Skeletal muscle tissue (tissue), 4 donors: Measurements from ENCODE around the gene SEMA6A. TPM values are rescaled to one million over a fixed set of nuclear protein-coding genes. Genes with fewer than 3 reads are reported as not detected.

Experiments used
- H3K27ac ChIP-seq: one replicate; pipeline ENCODE4 v1.7.0; 2013; ENCODE audit warnings: mild to moderate bottlenecking, low read depth, low read length, inconsistent platforms
- H3K27me3 ChIP-seq, 3 donors: one replicate each; pipeline ENCODE4 v1.7.0; 2013; ENCODE audit warnings: low read length in 3 of 3; ENCODE audit not compliant: control insufficient read depth in 3 of 3, insufficient read depth in 3 of 3
- H3K36me3 ChIP-seq, 3 donors: one replicate each; pipeline ENCODE4 v1.7.0; 2013; ENCODE audit warnings: low read length in 3 of 3; ENCODE audit not compliant: control insufficient read depth in 3 of 3, insufficient read depth in 3 of 3
- H3K4me1 ChIP-seq, 3 donors: one replicate each; pipeline ENCODE4 v1.7.0; 2013; ENCODE audit warnings: low read length in 3 of 3, mild to moderate bottlenecking in 3 of 3; ENCODE audit not compliant: control insufficient read depth in 3 of 3, insufficient read depth in 3 of 3
- H3K4me3 ChIP-seq, 3 donors: one replicate each; pipeline ENCODE4 v1.7.0; 2013; ENCODE audit warnings: low read length in 3 of 3
- H3K9ac ChIP-seq, 3 donors: one replicate each; pipeline ENCODE4 v1.7.0; 2013; ENCODE audit warnings: low read length in 3 of 3, mild to moderate bottlenecking in 3 of 3, moderate library complexity in 2 of 3, low read depth in 1 of 3
- H3K9me3 ChIP-seq, 3 donors: one replicate each; pipeline ENCODE4 v1.7.0; 2013; ENCODE audit warnings: low read length in 3 of 3; ENCODE audit not compliant: control insufficient read depth in 3 of 3
- total RNA-seq: library from RNA; depleted of rRNA; stranded (reverse); fragments of >200 nt; gene quantifications from one replicate; pipeline ENCODE4 v1.2.3, GENCODE V29; 2014
- donor health status: Osteomylitis.

The SEMA6A gene
- total RNA-seq, 1 donor from 2014 or later: 43.8 TPM

DNA sequence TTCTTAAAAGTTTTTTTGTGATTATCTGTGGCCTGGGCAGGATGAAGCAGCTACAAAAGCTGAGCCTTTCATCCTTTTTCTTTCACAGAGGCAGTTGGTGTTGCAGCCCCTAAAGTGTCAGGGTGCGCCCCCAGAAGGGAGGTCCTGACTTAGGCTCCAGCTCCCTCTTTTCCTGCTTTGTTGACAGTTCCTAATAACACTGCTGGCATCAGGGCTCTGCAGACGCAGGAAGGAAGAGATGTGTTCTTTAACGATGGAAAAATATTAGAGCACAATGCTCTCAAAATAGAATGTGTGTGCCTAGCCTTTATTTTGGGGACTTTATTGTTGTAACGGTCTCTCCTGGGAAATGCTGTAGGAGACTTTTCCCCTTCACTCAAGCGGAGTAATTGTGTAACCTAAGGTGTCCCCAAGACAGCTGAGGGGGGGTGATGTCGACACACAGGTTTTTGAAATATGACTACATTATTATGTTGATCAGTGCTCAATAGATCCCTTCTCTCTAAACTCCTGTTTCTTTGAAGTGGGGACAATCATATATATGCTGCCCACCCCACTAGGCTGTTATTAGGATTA lies 135.6 kb downstream of the SEMA6A start:
- Histone ChIP-seq H3K4me1 (peaks cover 27 to 30% (median 28%) of the 10 kb centered on the region in 3 donors), H3K27me3 (no peaks in the 10 kb centered on the region), H3K36me3 (no peaks in the 10 kb centered on the region), H3K27ac (no peak overlapping the region), H3K4me3 (no peak overlapping the region), H3K9ac (no peak overlapping the region), H3K9me3 (no peaks in the 10 kb centered on the region)

DNA sequence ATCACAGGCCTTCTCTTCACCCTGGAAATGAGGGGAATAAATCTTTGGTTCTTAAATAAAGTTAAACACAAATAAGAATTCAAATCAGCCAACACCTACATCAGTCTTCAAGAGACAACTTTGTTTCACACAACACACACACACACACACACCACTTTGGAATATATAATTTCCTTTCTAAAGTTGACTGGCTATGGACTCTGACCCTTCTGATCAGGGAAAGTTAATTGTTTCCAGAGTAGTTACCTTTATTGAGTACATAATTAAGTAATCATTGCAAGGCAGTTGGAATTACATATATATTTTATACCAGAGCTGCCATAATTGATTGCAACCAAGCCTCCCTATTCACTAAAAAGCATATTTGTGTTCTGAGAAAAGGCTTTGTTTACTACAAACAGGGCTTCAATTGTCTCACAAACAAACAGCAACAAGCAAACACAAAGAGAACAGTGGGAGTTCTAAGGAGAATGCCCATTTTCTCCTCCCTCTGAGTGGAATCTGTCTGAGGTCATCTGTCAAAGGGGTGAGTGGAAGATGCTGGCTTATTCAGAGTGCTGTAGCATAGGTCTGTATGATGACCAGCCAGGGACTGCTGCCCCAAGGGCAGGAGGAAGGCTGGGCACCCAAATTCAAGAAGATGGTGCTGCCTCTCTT lies 136.6 kb downstream of the SEMA6A start:
- peaks cover 27 to 30% (median 28%) of the 10 kb centered on the region in 3 donors for H3K4me1 ChIP-seq

DNA sequence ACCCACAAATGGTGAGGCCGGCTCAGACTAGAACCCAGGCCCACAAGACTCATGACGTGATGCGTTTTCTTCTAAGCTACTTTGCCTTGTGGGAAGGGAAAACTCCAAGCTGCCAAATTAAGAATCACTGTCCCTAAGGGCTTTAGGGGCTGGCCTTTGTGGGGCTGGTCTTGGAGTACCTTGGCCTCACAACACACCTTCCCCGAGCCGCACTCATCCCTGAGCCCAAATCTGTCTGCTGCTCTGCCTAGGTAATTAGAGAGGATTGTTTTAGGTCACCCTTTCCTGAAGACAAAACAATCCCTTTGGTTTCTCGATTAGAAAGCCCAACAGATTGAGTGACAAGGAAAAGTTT lies 137.3 kb downstream of the SEMA6A start:
- Histone ChIP-seq H3K4me1 (peaks cover 23 to 26% (median 23%) of the 10 kb centered on the region in 3 donors), H3K36me3 (no peaks in the 10 kb centered on the region), H3K9ac (no peak overlapping the region), H3K27me3 (no peaks in the 10 kb centered on the region), H3K9me3 (no peaks in the 10 kb centered on the region), H3K27ac (no peak overlapping the region), H3K4me3 (no peak overlapping the region)

More for the DNA sequence above, 136.6 kb downstream of the SEMA6A start:
- Histone ChIP-seq H3K9ac (no peak overlapping the region), H3K4me3 (no peak overlapping the region), H3K9me3 (no peaks in the 10 kb centered on the region), H3K27me3 (no peaks in the 10 kb centered on the region), H3K36me3 (no peaks in the 10 kb centered on the region), H3K27ac (no peak overlapping the region)

DNA sequence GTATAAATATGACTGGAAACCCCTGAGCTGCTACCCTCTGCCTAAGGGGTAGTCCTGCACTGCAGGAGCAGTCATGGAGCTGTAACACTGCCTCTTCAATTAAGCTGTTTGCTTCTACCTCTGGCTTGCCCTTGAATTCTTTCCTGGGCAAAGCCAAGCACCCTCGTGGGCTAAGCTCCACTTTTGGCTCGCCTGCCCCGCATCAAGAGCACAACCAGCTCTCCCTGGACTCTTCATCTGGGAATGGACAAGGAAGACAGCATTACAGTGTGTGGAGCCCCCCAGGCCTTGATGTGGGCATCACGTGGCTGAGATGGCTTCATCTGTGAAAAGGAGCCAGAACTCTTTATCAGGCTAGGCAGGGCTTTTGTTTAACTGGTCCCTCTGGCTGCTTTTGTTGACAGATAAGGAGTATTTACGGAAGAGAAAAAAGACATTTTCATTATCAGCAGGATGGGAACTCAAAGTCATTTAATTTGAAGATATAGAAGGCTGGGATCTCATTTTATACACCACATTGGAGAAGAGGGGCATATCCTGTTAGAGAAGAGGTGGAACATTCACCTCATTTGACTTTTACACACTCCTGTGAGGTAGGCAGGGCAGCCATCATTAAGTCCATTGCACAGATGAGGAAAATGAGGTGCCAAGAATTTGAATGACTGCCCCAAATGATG lies 137.8 kb downstream of the SEMA6A start:
- no peaks in the 10 kb centered on the region for H3K27me3 ChIP-seq
- H3K4me3 ChIP-seq: no peak overlapping the region
- peaks cover 18 to 21% (median 19%) of the 10 kb centered on the region in 3 donors for H3K4me1 ChIP-seq
- no peaks in the 10 kb centered on the region for H3K36me3 ChIP-seq
- H3K27ac ChIP-seq: no peak overlapping the region
- no peak overlapping the region for H3K9ac ChIP-seq
- no peaks in the 10 kb centered on the region for H3K9me3 ChIP-seq

DNA sequence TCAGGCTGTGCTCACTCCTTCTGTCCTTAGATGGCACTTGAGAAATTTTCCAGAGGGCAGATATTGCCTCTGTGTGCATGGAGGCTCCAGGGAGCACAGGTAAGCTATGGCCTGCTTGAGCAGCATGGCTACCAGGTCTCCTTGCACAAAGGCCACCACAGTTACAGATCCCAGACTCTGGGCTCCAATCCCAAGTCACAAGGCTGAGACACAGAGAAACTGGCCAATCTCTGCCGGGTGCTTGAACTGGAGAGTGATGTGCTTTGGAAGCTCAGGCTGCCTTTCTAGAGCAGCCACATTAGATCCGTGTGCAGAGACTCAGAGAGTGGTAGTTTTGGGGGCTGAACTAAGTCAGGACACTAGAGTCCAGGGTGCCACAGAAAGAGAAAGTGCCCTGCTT lies 145.7 kb downstream of the SEMA6A start:
- H3K9me3 ChIP-seq: no peaks in the 10 kb centered on the region
- H3K36me3 ChIP-seq: no peaks in the 10 kb centered on the region
- H3K9ac ChIP-seq: no peak overlapping the region
- H3K27ac ChIP-seq: no peak overlapping the region
- H3K27me3 ChIP-seq: no peaks in the 10 kb centered on the region
- H3K4me3 ChIP-seq: no peak overlapping the region
- no peaks in the 10 kb centered on the region for H3K4me1 ChIP-seq

DNA sequence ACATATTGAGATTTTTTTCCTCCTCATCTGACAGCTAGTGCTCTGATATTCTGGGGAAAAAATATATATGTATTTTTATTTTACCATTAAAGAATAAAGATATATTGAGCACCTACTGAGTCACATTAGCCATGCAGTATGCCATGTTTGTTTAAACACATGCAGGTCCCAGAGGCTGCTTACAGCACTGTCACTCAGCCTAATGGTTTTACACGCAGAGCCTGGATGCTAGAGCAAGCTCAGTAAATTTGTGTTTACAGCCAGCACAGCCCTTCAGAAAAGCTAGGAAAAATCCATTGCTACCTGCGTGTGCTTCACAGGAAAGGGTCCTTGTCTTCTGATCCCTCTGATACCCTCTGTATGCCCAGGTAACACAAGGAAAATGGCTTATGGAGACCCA lies 146.2 kb downstream of the SEMA6A start:
- Histone ChIP-seq H3K4me3 (no peak overlapping the region), H3K9me3 (no peaks in the 10 kb centered on the region), H3K27me3 (no peaks in the 10 kb centered on the region), H3K27ac (no peak overlapping the region), H3K36me3 (no peaks in the 10 kb centered on the region), H3K9ac (no peak overlapping the region), H3K4me1 (no peaks in the 10 kb centered on the region)

DNA sequence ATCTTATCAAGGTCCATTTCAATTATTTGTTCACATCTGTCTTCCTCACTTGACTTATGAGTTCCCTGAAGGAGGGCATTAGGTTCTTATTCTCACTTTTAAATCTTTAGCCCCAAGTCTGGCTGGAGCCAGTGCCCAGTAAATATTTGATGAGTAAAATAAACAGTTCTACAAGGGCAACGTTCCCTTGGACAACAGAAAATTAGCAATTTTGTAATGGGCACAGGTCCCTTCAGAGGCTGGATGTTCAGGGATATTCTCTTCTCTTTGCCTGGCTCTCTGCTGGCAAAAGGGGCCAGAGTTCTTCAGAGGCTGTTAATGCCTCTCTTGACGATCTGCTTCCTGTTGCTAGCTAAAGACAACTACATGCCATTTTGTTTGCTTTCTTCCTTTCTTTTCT lies 149.7 kb downstream of the SEMA6A start:
- no peak overlapping the region for H3K4me3 ChIP-seq
- H3K4me1 ChIP-seq: peaks cover 0 to 2% (median 0%) of the 10 kb centered on the region in 3 donors
- H3K27me3 ChIP-seq: no peaks in the 10 kb centered on the region
- no peaks in the 10 kb centered on the region for H3K36me3 ChIP-seq
- H3K9ac ChIP-seq: no peak overlapping the region
- no peaks in the 10 kb centered on the region for H3K9me3 ChIP-seq
- H3K27ac ChIP-seq: no peak overlapping the region

DNA sequence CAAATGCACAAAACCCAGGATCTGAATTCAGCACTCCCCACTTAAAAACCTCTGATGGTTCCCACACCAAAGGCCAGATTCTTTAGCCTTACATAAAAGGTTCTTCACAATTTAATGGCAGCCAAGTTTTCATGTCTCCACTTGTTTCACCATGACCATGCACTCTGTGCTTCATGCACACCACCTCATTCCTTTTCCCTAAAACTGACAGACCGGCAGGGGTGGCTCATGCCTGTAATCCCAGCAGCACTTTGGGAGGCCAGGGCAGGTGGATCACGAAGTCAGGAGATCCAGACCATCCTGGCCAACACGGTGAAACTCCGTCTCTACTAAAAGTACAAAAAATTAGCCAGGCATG lies 150.4 kb downstream of the SEMA6A start:
- Histone ChIP-seq H3K27ac (no peak overlapping the region), H3K4me3 (no peak overlapping the region), H3K36me3 (no peaks in the 10 kb centered on the region), H3K4me1 (peaks cover 0 to 2% (median 0%) of the 10 kb centered on the region in 3 donors), H3K27me3 (no peaks in the 10 kb centered on the region), H3K9ac (no peak overlapping the region), H3K9me3 (no peaks in the 10 kb centered on the region)

DNA sequence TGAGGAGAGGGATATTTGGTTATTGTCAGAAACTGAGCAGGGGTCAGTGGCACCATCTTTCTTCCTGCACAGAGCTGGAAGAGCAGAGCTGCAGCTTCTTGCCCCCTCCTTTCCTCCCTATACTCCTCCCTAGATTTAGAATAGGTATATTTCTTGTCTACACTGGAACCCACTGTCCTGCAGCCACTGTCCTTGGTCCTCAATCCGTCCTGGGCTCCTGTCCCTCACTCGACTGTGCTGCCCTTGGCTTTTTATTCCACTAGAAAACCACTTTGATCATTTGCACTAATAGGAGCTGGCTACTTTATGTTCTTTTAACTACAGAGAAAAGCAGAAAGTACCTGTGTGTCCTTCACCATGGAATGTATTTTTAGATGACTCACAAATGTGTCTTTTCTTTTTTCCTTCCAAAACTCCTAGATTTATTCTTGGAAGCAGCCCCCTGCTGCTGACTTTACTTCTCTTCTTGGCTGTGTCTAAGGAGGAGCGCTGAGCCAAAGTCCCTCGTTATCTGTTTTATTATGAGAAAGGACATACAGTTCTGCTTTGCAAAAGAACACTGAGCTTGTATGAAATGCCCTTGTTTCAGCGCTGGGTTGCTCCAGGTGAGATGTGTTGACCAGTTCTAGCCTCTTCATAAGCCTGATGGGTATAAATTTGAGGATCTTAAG lies 150.9 kb downstream of the SEMA6A start:
- Histone ChIP-seq H3K27ac (no peak overlapping the region), H3K9ac (no peak overlapping the region), H3K27me3 (no peaks in the 10 kb centered on the region), H3K4me1 (peaks cover 0 to 2% (median 0%) of the 10 kb centered on the region in 3 donors), H3K9me3 (no peaks in the 10 kb centered on the region), H3K4me3 (no peak overlapping the region), H3K36me3 (no peaks in the 10 kb centered on the region)

DNA sequence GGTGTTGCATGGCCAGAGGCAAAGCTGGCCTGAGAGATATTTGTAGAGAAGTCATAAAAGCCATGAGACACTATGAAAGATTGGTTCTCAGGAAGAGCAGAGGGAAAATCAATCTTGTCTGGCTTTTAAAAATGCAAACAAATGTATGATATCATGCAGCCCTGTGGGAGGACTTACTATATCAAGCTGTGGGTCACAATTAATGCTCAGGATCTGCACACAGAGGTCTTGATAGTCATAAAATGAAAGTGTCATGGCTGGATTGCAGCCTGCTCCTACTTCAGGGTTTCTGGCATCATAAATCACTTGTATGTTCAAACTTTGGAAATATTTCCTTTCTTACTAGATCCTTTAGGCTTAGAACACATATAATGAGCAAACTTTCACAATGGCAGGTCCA lies 151.5 kb downstream of the SEMA6A start:
- Histone ChIP-seq H3K9me3 (no peaks in the 10 kb centered on the region), H3K4me1 (peaks cover 0 to 2% (median 0%) of the 10 kb centered on the region in 3 donors), H3K27me3 (no peaks in the 10 kb centered on the region), H3K36me3 (no peaks in the 10 kb centered on the region), H3K9ac (no peak overlapping the region), H3K27ac (no peak overlapping the region), H3K4me3 (no peak overlapping the region)
